GM21786 (cell line): Measurements from ENCODE around the gene MAGI1.

Experiments
- ATAC-seq: cut with Tn5 transposase; IDR thresholded peaks from one replicate; pipeline ENCODE4 v1.9.1; 2021; ENCODE audit not compliant: unreplicated experiment

The MAGI1 gene

DNA sequence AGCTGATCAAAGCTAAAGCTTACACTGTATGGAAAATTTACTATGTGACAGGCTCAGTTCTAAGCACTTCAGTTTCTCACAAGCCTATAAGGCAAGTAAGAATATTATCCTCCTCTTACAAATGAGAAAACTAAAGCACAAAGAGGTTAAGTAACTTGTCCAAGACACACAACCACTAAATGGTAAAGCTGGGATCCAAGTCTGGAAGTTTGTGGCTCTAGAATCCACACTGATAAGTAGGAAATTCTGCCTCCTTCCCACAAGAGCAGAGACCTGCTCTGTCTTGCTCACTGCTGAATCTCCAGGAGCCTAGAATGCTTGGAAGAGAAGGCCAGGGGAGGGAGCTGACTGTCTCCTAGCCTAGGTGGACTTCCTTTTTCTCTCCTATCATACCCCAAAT, 60.6 kb downstream of the MAGI1 start:
- ATAC-seq: no peak

DNA sequence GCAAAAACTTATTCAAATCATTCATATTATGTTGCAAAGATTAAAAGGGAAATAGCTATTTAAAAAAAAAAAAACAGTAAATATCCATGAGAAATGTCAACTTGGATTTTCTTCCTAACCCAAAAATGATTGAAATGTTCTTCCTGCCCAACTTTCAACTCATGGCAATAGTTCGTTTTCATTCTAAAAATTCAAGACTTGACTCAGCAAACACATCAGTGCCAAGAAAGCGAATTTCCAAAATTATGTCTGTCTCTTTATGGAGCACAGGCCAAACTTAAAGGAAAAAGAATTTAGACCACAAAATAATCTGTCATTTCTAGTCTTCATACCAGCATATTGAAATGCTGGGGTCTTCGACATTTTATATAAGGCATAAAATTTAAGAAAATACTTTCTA, 63.7 kb downstream of the MAGI1 start:
- no peak for ATAC-seq

DNA sequence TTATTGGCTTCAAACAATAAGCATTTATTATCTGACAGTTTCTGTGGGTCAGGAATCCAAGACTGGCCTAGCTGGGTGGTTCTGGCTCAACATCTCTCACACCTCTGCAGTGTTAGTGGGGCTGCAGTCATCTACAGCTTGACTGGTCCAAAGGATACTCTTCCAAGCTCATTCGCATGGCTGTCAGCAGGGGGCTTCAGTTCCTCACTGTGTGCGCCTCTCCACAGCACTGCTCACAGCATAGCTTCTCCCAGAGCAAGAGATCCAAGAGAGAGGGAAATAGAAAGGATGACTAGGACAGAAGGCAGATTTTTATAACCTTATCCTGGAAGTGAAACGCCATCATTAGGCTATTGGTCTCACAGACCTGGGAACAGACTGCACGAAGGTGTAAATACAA, 64.2 kb downstream of the MAGI1 start:
- no peak for ATAC-seq

DNA sequence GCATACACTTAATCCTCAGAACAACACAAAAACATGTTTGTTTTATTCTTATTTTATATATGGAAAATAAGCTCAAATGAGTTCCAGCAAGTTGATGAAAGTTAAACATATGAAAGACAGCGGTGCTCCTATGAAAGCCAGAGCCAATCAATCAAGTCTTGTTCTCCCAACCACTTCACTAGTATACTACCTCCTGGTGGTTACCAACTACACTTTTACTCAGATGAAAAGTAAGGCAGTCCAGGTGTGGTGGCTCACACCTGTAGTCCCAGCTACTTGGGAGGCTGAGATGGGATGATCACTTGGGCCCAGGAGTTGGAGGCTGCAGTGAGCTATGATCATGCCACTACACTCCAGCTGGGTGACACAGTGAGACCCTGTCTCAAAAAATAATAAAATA, 66.0 kb downstream of the MAGI1 start:
- ATAC-seq: no peak

DNA sequence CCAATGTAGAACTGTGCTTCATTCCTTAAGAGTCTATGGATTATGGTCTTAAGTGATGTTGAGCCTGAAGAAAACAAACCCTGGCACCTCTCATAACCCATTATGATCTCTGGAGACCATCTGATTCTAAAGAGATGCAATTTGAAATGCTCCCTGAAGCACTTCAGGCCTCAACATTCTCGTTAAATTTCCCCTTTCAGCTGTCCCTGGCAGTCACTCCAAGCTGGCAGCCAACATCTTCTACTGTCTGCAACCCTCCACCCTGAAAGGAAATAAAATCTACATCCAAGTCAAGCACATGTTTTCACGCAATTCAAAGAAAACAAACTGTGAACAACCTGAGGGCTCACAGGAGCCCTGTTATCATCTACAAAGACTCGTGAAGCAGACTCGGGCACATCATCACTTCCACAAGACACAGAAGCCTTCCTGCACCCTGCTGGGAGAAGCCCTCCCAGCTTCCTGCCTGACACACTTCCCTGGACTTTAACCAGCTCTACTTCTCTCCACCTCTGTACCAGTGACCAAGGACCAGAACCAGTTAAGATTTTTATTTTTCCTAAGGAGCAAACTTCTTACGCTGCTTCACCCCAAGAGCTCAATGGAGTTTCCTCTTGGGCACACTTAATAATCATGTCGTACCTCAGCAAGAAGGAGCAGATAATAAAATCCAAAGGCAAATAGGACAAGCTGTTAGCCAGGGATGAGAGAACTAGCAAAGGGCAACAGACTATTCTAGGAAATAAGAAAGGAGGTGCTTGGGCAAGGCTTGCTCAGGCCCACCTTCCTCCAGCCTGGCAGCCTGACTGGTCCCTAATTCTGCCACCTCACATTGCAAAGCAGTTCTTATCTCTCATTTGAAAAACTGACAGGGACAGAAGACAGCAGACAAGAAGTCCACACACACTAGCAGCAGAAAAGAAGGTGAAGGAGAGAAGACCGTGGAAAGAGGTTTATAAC, 67.1 kb downstream of the MAGI1 start:
- ATAC-seq: no peak

DNA sequence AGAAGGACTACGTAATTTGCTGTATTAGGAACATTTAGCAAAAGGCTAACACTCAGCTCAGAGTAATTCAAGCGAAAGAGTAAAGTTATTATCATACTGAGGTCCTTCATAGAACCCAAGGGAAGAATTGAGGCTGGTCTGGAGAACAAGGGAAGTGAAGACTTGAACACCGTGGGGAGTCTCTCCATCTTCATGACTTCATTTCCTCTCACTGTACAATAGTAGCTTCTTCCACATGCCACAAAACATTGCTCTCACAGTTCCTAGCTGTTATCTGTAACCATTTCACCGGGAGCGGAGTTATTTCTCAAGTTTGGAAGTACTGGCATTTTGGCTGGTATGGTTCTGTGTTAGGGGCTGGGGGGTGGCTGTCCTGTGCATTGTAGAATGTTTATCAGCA, 69.7 kb downstream of the MAGI1 start:
- no peak for ATAC-seq

DNA sequence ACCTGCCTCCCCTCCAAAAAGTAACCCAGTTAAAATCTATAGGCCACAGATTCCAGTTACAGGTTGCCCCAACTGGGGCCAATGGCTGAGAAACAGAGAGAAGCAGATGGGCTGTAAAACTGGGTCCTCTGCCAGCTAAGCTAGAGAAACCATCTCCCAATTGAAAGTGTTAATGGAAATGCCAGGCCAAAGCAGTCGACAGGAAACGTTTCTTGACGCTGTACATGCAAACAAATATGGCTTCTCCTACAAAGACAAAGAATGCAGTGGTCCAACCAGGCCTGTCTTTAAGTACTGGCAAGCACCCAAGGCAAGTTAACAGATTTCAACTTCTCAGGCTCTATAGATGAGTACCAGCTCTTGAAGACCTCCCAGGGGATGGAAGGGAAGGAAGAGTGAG, 71.3 kb downstream of the MAGI1 start:
- ATAC-seq: no peak

DNA sequence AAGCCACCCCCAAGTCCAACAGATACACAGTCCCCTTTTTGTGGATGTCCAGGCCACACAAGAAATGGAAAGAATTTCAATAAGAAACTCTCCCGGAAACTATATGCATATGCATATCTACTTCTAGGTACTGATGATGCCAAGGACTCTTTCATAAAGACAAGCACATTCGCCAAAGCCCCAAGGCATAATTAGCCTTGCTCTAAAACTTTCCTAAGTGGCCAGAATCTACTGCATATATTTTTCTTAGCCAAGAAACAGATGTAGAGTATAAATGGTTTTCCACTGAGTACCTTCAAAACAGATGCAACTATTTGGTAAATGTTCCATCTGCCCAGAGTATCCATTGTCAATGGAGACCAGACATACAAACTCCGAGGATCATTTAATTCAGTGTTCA, 73.9 kb downstream of the MAGI1 start:
- no peak for ATAC-seq

DNA sequence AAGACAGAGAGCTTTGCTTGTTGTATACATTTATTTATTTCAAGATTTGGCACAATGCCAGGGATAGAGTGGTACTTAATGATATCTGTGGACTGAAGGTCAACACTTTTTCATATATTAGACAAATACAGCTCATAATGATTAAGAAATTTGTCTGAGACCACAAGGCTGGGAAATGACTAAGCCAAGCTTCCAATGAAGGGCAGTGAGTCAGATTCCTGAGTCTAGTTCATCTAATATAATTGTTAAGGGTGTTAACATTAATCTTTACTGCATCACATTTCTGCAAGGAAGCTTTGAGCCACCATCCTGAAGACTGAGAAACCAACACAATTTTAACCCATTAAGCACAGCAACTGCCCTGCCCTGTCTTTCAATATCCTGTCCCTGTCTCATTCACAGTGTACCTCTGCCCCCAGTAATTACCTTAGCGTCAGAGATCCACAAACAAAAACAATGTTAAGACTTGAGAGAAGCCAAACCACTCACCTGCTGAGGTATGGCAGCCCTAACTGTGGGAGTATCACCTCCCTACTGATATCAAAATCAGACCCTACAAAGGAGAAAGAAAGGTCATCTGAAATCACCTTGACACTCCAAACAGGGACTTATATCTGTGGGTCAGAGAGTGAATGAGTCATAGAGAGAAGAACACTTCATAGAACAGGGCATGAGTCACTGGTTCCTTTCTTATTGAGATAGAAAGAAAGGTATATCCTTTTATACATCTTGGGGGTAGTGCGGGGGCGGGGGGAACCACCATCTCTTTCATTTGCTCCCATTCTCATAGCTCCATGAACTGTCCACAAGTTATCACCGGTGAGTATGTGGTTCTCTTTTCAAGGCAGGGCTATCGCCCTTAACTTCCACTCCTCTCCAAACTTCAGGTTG, 74.7 kb downstream of the MAGI1 start:
- peak; percentile 97 for ATAC-seq

DNA sequence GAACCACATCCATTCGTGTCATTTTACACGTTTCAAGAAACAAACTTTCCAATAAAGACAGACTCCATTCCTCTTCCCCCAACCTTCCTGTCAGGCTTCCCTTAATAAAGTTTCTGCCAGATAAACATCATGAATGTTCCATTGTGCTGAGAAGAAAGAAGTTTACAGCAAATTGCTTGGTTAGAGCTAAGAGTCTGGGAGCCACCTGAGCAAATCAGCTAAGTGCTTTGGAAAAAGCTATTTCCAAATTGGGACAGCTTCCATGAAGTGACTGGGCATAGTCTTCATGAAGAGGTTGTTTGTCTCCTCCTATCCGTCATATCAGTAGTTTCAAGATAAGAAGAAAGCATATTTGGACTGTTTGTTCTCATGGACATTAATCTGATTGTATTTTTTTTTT, 77.0 kb downstream of the MAGI1 start:
- no peak for ATAC-seq

DNA sequence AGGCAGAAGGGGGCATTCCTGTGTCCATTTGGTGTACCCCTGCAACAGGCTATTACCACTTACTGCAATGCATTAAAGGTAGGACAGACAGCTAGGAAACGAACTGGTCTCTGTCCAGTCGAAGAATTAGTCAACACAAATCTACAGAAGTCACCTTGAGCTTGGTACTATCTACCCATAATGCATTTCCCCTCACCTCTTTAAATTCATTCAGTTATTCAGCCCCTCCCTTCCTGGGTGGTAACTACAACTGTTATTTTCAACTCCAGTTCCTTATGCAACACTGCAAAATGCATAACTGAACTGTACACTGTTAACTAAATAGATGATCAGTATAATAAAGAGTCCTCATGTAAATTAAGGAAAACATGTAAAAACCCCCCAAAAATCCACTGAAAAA, 77.6 kb downstream of the MAGI1 start:
- no peak for ATAC-seq

DNA sequence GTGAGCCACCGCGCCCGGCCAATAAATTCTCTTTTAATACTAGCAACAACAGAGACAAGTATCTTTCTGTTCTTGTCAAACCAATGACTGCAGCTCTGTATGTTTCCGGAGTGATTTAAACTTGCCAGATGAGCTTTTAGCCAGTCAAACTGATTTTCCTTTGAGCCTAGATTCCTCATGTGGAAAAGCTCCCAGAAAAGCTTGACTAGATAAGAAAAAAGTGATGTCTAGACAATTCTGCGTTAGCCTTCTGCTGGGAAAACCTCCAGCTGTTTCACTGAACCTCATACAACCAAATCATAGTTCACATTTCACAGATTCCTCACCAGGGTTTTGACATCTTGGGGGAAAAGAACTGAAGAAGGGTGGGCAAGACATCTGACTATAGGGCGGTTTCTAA, 78.6 kb downstream of the MAGI1 start:
- ATAC-seq: no peak

DNA sequence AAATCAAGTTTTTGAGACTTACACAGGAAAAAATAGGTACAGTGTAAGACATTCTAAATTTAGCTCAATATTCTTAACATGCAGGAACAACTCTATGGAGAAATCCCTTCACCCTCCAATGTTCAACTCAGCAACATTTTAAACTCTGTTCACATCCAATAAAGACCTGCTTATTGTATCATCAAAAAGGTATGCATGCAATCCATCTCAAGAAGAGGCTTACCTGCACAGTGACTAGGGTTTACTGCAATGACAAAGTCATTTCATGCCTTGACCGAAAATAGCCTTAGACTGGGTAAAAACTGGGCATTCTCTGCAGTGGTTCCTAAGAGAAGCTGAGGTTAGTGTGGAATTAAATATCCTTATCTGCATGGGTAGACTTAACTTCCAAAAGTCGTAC, 80.5 kb downstream of the MAGI1 start:
- no peak for ATAC-seq

DNA sequence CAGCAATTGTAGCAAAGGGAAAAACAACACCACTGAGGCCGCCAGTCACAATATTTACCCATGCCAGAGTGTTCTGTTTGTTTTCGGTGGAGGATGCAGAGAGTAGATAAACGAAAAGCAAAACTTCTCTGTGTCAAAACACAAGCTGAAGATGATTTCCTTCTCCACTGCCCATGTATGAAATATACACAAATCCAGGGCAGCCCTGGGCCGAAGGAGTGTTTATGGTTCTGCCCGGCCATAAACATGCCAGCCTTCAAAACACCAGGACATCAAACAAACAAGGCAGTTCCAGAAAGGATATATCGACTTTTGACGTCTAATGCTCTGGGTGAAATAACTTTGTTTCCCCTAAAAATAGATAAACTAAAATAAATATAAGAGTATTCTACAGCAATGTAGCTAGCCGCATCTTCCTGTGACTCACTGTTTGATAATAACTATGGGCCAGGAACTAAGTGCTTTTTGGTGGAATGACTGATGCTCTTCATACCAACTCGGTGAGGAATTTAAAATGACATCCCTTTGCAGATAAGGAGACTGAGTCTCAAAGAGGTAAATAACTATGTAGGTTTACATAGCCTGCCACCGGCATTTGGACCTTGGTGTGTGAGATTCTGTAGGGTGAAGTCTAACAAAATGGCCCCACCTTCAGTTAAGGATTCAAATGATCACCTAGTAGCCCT, 82.8 kb downstream of the MAGI1 start:
- ATAC-seq: no peak

DNA sequence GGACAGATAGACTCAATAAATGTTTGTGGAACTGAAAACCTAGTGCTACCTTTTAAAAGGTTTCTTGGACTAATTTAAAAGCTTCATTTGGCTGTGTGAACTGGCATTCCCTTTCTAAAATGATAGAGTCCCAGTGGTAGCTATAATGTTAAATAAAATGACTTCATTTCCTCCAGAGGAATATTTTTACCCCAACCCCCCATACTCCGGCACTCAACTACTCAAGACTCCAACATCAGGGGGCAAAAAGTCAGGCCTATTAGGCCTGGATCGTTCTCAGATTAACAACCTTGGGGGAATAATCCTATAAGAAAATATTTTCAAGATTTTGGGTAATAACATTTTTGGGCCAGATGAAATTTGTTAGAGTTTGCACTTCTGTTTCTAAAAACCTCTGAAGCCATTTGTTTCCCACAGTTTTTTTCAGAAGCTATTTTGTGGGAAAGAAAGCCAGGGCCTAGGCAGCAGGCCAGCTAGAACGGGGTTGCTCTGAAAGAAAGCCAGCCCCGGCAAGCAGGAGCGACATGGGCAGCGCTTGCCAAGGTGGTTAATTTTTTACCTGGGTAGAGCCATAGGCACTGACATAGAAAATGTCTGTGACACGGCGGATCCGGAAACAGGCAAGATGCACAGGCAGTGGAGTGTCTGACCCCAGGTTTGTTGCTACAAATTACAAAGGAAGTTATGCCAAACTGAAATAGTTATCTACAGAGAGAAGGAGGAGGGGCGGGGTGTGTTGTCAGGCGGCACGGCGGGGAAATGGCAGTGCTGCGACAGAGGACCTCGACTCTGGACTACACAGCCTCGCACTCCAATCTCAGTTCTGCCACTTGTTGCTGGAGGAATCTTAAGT, 84.6 kb downstream of the MAGI1 start:
- ATAC-seq: no peak

DNA sequence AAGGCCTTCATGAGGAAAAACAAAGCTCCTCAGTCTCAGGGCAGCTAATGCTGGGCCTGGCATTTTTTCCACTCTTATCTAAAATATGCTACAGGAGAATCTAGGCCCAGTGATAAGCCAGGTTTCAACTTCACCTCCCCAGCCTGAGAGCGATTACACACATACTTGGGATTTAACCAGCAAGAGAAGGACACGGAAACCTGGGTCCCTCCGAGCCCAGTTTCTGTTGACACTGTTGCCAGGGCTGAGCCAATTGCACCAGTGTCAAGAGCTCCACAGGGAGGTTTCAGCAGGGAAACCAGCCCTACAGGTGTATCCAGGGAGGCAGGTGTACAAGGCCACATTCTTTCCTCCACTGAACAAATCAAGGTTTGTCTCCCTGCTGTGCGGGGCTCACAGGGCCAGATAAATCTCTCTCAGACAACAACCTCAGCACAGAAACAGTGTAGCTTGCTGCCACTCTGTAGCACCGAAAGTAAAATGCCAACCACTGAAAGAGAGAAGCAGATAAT, 85.4 kb downstream of the MAGI1 start:
- no peak for ATAC-seq

DNA sequence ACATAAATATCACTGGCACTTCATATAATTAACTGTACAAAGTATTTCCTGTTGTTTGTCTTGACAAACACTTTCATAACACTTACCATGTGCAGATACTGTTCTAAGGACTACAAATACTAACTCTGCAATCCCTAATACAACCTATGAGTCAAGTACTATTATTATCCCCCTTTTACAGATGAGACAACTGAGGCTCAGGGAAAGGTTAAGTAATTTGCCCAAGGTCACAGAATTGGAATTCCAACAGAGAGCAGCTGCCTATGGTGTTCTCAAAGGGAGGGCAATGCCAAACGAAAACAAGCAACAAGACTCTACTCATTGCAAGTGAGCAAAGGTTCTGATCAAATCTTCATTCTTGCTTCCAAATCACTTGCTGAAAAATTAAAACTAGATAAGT, 85.9 kb downstream of the MAGI1 start:
- ATAC-seq: no peak

DNA sequence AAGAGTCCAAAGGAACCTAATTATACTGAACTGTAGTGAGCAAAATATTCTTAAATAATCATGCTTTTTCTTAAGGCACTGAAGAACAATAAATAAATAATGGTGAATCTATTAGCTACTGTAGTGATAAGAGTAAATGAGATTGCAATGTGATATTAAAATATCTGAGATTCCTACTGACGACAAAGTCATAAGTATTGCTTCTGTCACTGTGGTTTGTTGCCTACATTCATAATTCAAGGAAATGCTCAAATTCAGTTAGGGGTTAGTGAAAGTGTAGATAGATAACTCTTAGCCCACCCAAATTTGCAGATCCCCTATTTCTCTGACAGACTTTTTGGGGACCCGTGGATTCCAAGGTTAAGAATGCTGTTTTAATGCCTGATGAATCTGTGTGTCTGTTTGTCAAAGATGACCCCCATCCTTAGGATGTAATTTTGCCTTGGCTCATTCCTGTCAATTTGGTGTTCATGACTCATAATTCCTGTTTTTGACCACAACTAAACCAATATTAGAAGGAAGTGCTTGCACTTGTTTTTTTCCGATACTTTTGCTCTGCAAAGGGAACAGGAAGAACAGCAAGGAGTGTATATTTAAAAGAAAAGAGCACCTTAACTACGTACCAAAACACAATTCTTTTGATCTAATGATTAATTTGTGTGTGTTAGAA, 86.7 kb downstream of the MAGI1 start:
- ATAC-seq: no peak
